Middle frontal gyrus (tissue), 1 donor: ENCODE results near the gene KLK7.

ENCODE experiments used
- DNase-seq: peaks from one replicate; pipeline ENCODE4 v3.0.0-alpha.2; 2015; ENCODE audit warnings: low spot score; ENCODE audit errors: extremely low spot score

KLK7 gene

DNA sequence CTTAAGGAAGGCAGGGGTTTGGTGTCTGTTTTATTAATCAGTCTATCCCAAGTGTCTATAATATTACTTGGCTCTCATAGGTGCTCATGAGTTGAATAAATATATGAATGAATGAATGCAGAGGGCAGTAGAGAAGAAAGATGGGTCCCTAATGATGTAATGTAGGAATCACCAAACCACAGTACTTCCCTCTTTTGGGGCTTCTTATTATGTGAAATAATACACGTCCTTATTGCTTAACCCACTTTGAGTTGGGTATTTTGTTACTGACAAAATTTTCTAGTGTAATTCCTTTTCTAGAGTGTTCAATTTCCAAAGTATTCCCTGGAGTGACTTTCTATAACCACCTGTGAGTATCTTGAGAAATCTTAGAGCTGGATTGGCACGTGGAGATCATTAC is 44.1 kb downstream of the KLK7 start:
- DNase-seq, result no peak

DNA sequence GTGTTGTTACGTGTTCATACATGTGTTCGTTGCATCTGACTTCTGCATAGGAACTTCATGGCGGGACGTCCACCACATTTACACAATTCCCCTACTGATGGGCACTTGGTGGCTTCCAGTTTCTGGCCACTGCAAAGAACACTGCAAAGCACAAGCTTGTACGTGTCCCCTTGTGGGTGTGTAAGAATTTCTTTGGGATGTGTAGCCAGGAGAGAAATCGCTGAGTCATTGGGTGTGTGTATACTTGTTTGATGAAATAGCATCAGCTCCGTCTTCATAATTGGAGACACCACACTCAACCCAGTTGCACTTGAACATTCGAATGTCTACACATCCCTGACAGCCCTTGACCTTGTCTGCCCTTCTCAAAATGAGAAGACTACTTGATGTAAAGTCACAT is 50.1 kb downstream of the KLK7 start:
- no peak for DNase-seq

DNA sequence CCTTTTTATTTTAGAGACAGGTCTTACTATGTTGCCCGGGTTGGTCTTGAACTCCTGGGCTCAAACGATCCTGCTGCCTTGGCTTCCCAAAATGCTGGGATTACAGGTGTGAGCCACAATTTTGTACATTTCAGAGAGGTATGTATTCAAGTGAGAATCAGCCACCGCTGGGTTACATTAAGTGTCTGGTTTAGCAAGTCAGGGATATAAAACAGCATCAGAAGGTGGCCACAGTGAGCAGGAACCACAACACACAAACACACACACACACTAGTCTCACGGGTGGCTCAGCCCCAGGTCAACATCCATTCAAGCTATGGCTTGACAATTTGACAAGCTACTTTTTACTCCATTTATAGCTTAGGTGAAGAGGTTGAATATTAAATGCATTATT is 51.0 kb downstream of the KLK7 start:
- DNase-seq, result no peak

DNA sequence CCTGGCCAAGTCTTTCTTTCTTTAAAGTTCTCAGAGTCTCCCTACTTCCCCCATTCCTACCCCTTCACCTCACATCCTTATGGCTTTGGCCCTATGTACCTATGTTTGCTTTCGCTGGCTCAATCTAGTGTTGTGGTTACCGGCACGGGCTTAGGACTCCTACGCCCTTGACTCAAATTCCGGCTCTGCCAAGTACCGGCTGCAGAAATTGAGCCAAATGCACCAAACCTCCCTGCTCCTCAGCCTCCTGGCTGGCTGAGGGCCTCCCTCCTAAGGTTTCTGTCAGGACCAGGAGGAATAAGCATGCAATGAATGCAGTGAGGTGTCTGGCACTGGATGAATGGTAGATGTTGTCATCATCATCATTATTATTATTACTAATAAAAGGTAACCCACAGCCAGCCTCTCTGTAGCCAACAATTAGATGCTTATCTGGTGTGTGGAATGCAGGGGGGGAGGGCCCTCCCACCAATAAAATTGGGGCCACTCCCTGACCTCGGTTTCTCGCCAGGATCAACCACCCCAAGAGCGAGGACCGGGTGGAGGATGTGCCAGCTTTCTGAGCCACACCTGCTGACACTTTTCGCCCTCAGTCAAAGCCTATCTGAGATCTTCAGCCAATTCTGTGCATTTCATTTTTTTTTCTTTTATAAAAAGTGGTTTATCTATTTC is 51.6 kb downstream of the KLK7 start:
- no peak for DNase-seq

DNA sequence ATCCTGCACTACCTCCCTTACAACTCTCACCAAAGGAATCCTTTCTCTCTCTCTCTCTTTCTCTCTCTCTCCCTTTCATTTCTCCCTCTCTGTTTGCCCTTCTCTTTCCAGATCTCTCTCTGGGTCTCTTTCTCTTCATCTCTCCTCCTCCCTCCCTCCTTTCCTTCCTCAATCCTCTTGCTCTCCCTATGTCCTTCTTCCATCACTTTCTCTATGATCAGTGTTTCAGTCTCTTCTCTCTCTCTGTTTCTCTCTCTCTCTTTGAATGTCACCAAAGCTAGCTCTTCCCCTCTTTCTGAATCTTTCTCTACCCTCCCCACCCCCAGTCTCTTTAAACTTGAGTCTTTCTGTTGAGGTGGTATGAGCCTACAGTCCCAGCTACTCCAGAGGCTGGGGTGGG is 52.7 kb downstream of the KLK7 start:
- DNase-seq, result no peak

DNA sequence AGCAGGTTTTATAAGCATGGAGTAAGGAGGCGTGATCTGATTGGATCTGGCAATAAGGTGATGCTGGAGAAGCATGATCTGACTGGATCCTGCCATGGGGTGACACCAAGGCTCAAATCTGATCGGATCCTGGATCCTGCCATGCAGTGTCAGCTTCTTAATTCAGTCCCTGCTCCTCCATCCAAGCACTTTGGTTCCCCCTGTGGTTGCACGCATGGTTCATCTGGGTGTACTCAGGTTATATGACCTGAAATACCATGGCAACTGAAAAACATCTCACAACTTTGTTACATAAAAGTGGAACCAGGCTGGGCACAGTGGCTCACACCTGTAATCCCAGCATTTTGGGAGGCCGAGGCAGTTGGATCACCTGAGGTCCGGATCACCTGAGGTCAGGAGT is 54.9 kb downstream of the KLK7 start:
- DNase-seq, result no peak
